ENCODE measurements around the gene HIRIP3.
"Not testable (repeated sequence)": the region's sequence is repeated elsewhere in the genome, so short reads cannot be mapped to it uniquely, and the experiment has no call there.

HIRIP3 gene

GRCh38 chr16:29962344-29962994 lies 32.9 kb downstream of the HIRIP3 start:
- no peak for DNase-seq (ENCODE audit: insufficient read length, low spot score)
- FAIRE-seq = no peak

- peak; percentile 44 for FAIRE-seq
These were observed 33.7 kb downstream of the HIRIP3 start, which contains the start of gene TMEM219 for GRCh38 chr16:29961479-29962343. TMEM219 (plus strand) TSS chr16:29962079; CDS start chr16:29963144, 1,065 bp downstream.

DNA sequence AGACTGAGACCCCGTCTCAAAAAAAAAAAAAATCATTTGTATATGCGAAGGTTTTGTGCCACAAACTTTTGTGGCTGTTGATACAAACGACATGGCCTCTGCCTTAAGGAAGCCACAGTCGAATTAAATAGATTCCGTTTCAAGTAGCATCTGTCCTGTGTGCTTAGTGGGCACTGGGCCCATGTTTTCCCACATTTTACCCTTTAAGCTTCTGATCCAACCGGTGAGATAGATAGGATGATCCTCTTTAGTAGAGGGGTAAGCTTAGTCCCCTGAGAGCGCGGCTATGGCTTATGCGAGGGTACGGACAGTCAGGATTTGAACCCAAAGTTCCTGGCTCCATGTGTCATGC lies 34.3 kb downstream of the HIRIP3 start:
- no peak for DNase-seq (ENCODE audit: insufficient read length, low spot score)
- no peak for FAIRE-seq

More at GRCh38 chr16:29961479-29962343, 33.7 kb downstream of the HIRIP3 start, which contains the start of gene TMEM219:
- peak; percentile 96 for DNase-seq (ENCODE audit: insufficient read length, low spot score)

DNA sequence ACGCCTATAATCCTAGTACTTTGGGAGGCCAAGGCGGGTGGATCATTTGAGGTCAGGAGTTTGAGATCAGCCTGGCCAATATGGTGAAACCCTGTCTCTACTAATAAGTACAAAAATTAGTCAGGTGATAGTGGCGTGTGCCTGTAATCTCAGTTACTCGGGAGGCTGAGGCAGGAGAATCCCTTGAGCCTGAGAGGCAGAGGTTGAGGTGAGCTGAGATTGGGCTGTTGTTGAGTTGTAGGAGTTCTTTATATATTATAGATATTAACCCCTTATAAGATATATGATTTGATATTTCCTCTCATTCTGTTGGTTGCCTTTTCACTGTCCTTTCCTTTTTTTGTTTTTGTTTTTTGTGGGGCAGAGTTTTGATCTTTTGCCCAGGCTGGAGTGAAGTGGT lies 35.6 kb downstream of the HIRIP3 start:
- FAIRE-seq = not testable (repeated sequence)

GRCh38 chr16:29959293-29959692 lies 36.1 kb downstream of the HIRIP3 start:
- FAIRE-seq (no peak), DNase-seq (ENCODE audit: insufficient read length, low spot score) (no peak)

More for the DNA sequence above, 35.6 kb downstream of the HIRIP3 start:
- DNase-seq (ENCODE audit: insufficient read length, low spot score) = not testable (repeated sequence)

GRCh38 chr16:29958756-29959155 lies 36.7 kb downstream of the HIRIP3 start:
- FAIRE-seq (no peak), DNase-seq (ENCODE audit: insufficient read length, low spot score) (no peak)

GRCh38 chr16:29951625-29952365 lies 43.6 kb downstream of the HIRIP3 start:
- FAIRE-seq (no peak), DNase-seq (ENCODE audit: insufficient read length, low spot score) (no peak)

- FAIRE-seq (no peak), DNase-seq (ENCODE audit: insufficient read length, low spot score) (no peak)
These were observed 44.5 kb downstream of the HIRIP3 start for GRCh38 chr16:29950806-29951461.

DNA sequence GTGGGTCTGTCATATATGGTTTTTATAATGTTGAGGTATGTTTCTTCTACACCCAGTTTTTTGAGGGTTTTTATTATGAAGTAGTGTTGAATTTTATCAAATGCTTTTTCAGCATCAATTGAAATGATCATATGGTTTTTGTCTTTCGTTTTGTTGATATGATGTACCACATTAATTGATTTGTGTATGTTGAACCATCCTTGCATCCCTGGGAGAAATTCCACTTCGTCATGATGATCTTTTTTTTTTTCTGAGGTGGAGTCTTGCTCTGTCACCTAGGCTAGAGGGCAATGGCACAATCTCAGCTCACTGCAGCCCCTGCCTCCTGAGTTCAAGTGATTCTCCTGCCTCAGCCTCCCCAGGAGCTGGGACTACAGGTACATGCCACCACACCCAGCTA lies 47.5 kb downstream of the HIRIP3 start:
- no peak for FAIRE-seq
- no peak for DNase-seq (ENCODE audit: insufficient read length, low spot score)

GRCh38 chr16:29943846-29944799 lies 51.3 kb downstream of the HIRIP3 start:
- DNase-seq (ENCODE audit: insufficient read length, low spot score) = peak; percentile 94
- FAIRE-seq = peak; percentile 16
